MM.1S (cell line): ENCODE results near the gene CDC14C.

Source experiments
- DNase-seq: peaks from one replicate; pipeline ENCODE4 v3.0.0-alpha.2; 2015
- H2AFZ ChIP-seq: fragments of 300-600 bp; sonication (generic); 2 replicates; pipeline ENCODE4 v1.6.0; 2016; ENCODE audit warnings: antibody characterized with exemption, low read length
- H3F3A ChIP-seq: fragments of 300-600 bp; sonication (generic); 2 replicates; pipeline ENCODE4 v1.6.1; 2016; ENCODE audit warnings: mild to moderate bottlenecking, antibody characterized with exemption, low read length, moderate library complexity, mixed read lengths; ENCODE audit not compliant: insufficient read depth
- H3K27ac ChIP-seq: fragments of 300-600 bp; sonication (generic); 2 replicates; pipeline ENCODE4 v1.5.1; 2016; ENCODE audit warnings: mild to moderate bottlenecking, low read length
- H3K27me3 ChIP-seq: fragments of 300-600 bp; sonication (generic); replicated peaks from 2 replicates; pipeline ENCODE4 v1.6.0; 2016; ENCODE audit warnings: low read length; ENCODE audit not compliant: insufficient read depth
- H3K36me3 ChIP-seq: fragments of 300-600 bp; sonication (generic); replicated peaks from 2 replicates; pipeline ENCODE4 v1.6.1; 2016; ENCODE audit warnings: mild to moderate bottlenecking, low read length, mixed read lengths; ENCODE audit not compliant: insufficient read depth
- H3K4me1 ChIP-seq: fragments of 300-600 bp; sonication (generic); 2 replicates; pipeline ENCODE4 v1.6.1; 2016; ENCODE audit warnings: low read length, mixed read lengths
- H3K4me2 ChIP-seq: fragments of 300-600 bp; sonication (generic); 2 replicates; pipeline ENCODE4 v1.6.0; 2016; ENCODE audit warnings: low read depth, low read length
- H3K4me3 ChIP-seq: fragments of 300-600 bp; sonication (generic); 2 replicates; pipeline ENCODE4 v1.5.1; 2016; ENCODE audit warnings: low read length, mixed read lengths
- H3K79me2 ChIP-seq: fragments of 300-600 bp; sonication (generic); 2 replicates; pipeline ENCODE4 v1.6.1; 2016; ENCODE audit warnings: mixed run types, low read length, mixed read lengths
- H3K9ac ChIP-seq: fragments of 300-600 bp; sonication (generic); 2 replicates; pipeline ENCODE4 v1.6.1; 2016; ENCODE audit warnings: low read length, mixed read lengths
- H3K9me2 ChIP-seq: fragments of 300-600 bp; sonication (generic); replicated peaks from 2 replicates; pipeline ENCODE4 v1.6.1; 2016; ENCODE audit warnings: mild to moderate bottlenecking, low read length, mixed read lengths; ENCODE audit not compliant: insufficient read depth
- H3K9me3 ChIP-seq: fragments of 300-600 bp; sonication (generic); replicated peaks from 2 replicates; pipeline ENCODE4 v1.6.1; 2016; ENCODE audit warnings: mild to moderate bottlenecking, low read length, mixed read lengths; ENCODE audit not compliant: insufficient read depth
- H4K20me1 ChIP-seq: fragments of 300-600 bp; sonication (generic); 2 replicates; pipeline ENCODE4 v1.6.1; 2016; ENCODE audit warnings: mild to moderate bottlenecking, low read length, moderate library complexity, mixed read lengths; ENCODE audit not compliant: insufficient read depth
- CTCF ChIP-seq: fragments of 300-600 bp; sonication (generic); IDR thresholded peaks from 2 replicates; pipeline ENCODE4 v1.5.1; 2016; ENCODE audit warnings: antibody characterized with exemption, low read length, mixed read lengths
- EZH2 ChIP-seq: fragments of 300-600 bp; sonication (generic); optimal IDR thresholded peaks from 2 replicates; pipeline ENCODE3; 2017; ENCODE audit warnings: low read depth, mild to moderate bottlenecking, antibody characterized with exemption, low read length, mixed read lengths
- EZH2phosphoT487 ChIP-seq: fragments of 300-600 bp; sonication (generic); IDR thresholded peaks from 2 replicates; pipeline ENCODE4 v1.6.1; 2018; ENCODE audit warnings: antibody characterized with exemption, low read length

The CDC14C gene

GRCh38 chr7:48971173-48971572 is 46.8 kb downstream of the CDC14C start:
- no peak for DNase-seq
- no peak overlapping the region for H3K27ac ChIP-seq
- H3K4me3 ChIP-seq: no peak overlapping the region
- H3K9me2 ChIP-seq: no peaks in the 10 kb centered on the region
- H3K27me3 ChIP-seq: no peaks in the 10 kb centered on the region
- no peaks in the 10 kb centered on the region for H3F3A ChIP-seq
- no peaks in the 10 kb centered on the region for H3K4me1 ChIP-seq
- H4K20me1 ChIP-seq: no peaks in the 10 kb centered on the region
- H3K9me3 ChIP-seq: no peaks in the 10 kb centered on the region; the same call in 1 of the 2 replicates
- no peak for TF ChIP-seq EZH2phosphoT487
- TF ChIP-seq EZH2: no peak
- no peak for TF ChIP-seq CTCF
- no peak overlapping the region for H2AFZ ChIP-seq
- no peaks in the 10 kb centered on the region for H3K36me3 ChIP-seq
- H3K4me2 ChIP-seq: no peak overlapping the region
- no peak overlapping the region for H3K9ac ChIP-seq
- no peaks in the 10 kb centered on the region for H3K79me2 ChIP-seq

GRCh38 chr7:48976253-48976652 is 51.9 kb downstream of the CDC14C start:
- Histone ChIP-seq H3K27me3 (no peaks in the 10 kb centered on the region), H3F3A (no peaks in the 10 kb centered on the region), H3K9me3 (no peaks in the 10 kb centered on the region), H3K4me2 (no peak overlapping the region), H2AFZ (no peak overlapping the region), H3K4me3 (no peak overlapping the region), H3K4me1 (no peaks in the 10 kb centered on the region), H3K9ac (no peak overlapping the region), H3K9me2 (no peaks in the 10 kb centered on the region), H4K20me1 (no peaks in the 10 kb centered on the region), H3K79me2 (no peaks in the 10 kb centered on the region), H3K36me3 (no peaks in the 10 kb centered on the region), H3K27ac (no peak overlapping the region)
- TF ChIP-seq EZH2 (no peak), EZH2phosphoT487 (no peak)
- no peak for DNase-seq

- Histone ChIP-seq H3K9ac (no peak overlapping the region), H3K27me3 (no peaks in the 10 kb centered on the region), H3K79me2 (no peaks in the 10 kb centered on the region), H3F3A (no peaks in the 10 kb centered on the region), H2AFZ (no peak overlapping the region), H3K9me2 (no peaks in the 10 kb centered on the region), H3K9me3 (no peaks in the 10 kb centered on the region), H3K27ac (no peak overlapping the region), H4K20me1 (no peaks in the 10 kb centered on the region), H3K4me2 (no peak overlapping the region), H3K36me3 (no peaks in the 10 kb centered on the region), H3K4me1 (no peaks in the 10 kb centered on the region), H3K4me3 (no peak overlapping the region)
- no peak for TF ChIP-seq CTCF
- no peak for TF ChIP-seq EZH2phosphoT487
- TF ChIP-seq EZH2: no peak
- DNase-seq: no peak
These were observed 52.5 kb downstream of the CDC14C start for GRCh38 chr7:48976850-48977249.
